Measurements from ENCODE around the gene PPIL6.

GRCh38 chr6:109477725-109478124 lies 37.3 kb upstream of the PPIL6 start:
- TF ChIP-seq, protein P1, sequence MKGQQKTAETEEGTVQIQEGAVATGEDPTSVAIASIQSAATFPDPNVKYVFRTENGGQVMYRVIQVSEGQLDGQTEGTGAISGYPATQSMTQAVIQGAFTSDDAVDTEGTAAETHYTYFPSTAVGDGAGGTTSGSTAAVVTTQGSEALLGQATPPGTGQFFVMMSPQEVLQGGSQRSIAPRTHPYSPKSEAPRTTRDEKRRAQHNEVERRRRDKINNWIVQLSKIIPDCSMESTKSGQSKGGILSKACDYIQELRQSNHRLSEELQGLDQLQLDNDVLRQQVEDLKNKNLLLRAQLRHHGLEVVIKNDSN (IDR thresholded peaks at IDR 0.05), result no peak
- TF ChIP-seq TCF12 (IDR thresholded peaks at IDR 0.05; ENCODE audit: low read depth) (no peak), CREB1 (IDR thresholded peaks at IDR 0.05; ENCODE audit: low read depth) (no peak), YY1 (IDR thresholded peaks at IDR 0.05; ENCODE audit: low read depth) (no peak), TAF1 (IDR thresholded peaks at IDR 0.05; ENCODE audit: low read depth) (no peak), RAD21 (IDR thresholded peaks at IDR 0.05; ENCODE audit: low read depth) (no peak), REST (IDR thresholded peaks at IDR 0.05; ENCODE audit: low read depth) (no peak), CEBPB (IDR thresholded peaks at IDR 0.05) (no peak), NFIC (IDR thresholded peaks at IDR 0.05) (no peak), EP300 (IDR thresholded peaks at IDR 0.05; ENCODE audit: borderline replicate concordance) (no peak)
- TF ChIP-seq, protein P2, sequence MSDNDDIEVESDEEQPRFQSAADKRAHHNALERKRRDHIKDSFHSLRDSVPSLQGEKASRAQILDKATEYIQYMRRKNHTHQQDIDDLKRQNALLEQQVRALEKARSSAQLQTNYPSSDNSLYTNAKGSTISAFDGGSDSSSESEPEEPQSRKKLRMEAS (IDR thresholded peaks at IDR 0.05), result no peak

Data from Ishikawa (cell line).